ENCODE results near the gene HDAC9.

The HDAC9 gene

DNA sequence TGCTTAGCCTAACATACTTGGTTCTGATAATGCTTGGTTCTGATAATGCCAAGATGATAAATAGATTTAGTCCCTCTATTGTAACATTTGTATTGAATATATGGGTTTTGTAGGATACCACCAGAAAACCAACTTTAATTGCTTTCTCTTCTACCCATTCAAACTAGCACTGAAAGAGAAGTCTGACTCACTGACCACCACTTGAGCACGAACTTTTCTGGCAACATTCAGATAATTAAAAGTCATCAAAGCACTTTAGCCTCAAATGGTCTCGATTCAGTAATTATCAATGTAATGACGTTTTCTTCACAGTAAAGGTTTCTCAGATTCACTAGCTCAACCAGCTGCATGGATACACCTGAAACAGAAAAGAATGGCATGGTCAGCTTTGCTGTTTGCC, 63.0 kb downstream of the HDAC9 start:
- H3K4me2 ChIP-seq (ENCODE audit: low read depth, low read length, poor library complexity, severe bottlenecking): no peak overlapping the region
- no peaks in the 10 kb centered on the region for H3K9me2 ChIP-seq (replicated peaks; ENCODE audit: low read depth, low read length)
- no peaks in the 10 kb centered on the region; the same call in 1 of the 2 replicates for H3K36me3 ChIP-seq (ENCODE audit: insufficient read depth, low read length)
- H3K9me3 ChIP-seq (ENCODE audit: insufficient read depth, low read depth, low read length): no peaks in the 10 kb centered on the region
- H3K4me1 ChIP-seq (ENCODE audit: insufficient read depth, low read length, poor library complexity, severe bottlenecking): peaks cover 9% of the 10 kb centered on the region
- no peaks in the 10 kb centered on the region for H4K20me1 ChIP-seq (ENCODE audit: insufficient read depth, low read length, poor library complexity, severe bottlenecking)
- H3K4me3 ChIP-seq (ENCODE audit: low read length, poor library complexity, severe bottlenecking): no peak overlapping the region
- H3K9ac ChIP-seq (ENCODE audit: low read depth, low read length, poor library complexity, severe bottlenecking): no peak overlapping the region
- no peaks in the 10 kb centered on the region for H3F3A ChIP-seq (ENCODE audit: low read depth)
- no peak overlapping the region for H2AFZ ChIP-seq (ENCODE audit: low read length)
- TF ChIP-seq, protein P1, sequence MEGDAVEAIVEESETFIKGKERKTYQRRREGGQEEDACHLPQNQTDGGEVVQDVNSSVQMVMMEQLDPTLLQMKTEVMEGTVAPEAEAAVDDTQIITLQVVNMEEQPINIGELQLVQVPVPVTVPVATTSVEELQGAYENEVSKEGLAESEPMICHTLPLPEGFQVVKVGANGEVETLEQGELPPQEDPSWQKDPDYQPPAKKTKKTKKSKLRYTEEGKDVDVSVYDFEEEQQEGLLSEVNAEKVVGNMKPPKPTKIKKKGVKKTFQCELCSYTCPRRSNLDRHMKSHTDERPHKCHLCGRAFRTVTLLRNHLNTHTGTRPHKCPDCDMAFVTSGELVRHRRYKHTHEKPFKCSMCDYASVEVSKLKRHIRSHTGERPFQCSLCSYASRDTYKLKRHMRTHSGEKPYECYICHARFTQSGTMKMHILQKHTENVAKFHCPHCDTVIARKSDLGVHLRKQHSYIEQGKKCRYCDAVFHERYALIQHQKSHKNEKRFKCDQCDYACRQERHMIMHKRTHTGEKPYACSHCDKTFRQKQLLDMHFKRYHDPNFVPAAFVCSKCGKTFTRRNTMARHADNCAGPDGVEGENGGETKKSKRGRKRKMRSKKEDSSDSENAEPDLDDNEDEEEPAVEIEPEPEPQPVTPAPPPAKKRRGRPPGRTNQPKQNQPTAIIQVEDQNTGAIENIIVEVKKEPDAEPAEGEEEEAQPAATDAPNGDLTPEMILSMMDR (conservative IDR thresholded peaks at IDR 0.05; ENCODE audit: low read length): no peak
- no peak for TF ChIP-seq EZH2phosphoT487 (IDR thresholded peaks at IDR 0.05; ENCODE audit: borderline replicate concordance)
- peaks cover 26% of the 10 kb centered on the region; the same call in 1 of the 2 replicates for H3K79me2 ChIP-seq (ENCODE audit: insufficient read depth, low read length)
- H3K27me3 ChIP-seq (ENCODE audit: insufficient read depth, low read length, poor library complexity, severe bottlenecking): no peaks in the 10 kb centered on the region

DNA sequence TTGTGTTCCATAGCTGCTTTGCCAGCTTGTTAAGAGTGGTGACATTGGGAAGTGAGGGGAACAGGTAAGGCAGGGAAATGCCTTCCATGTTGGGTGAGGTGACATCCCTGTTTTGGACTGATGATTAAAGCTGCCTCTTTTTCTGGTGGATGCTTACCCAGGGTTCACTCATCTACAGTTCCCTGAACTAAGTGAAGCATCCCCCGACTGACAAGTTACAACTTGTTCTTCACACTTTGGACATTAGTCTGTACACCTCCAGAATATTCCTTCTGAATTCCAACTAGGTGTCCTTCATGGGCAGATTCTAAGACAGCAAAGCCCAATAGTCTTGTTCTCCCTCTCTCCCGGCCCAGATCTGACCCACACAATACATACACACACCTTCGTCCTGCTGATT, 63.4 kb downstream of the HDAC9 start:
- Histone ChIP-seq H3K36me3 (ENCODE audit: insufficient read depth, low read length) (no peaks in the 10 kb centered on the region; the same call in 1 of the 2 replicates), H3K9me3 (ENCODE audit: insufficient read depth, low read depth, low read length) (no peaks in the 10 kb centered on the region), H3K9ac (ENCODE audit: low read depth, low read length, poor library complexity, severe bottlenecking) (no peak overlapping the region), H2AFZ (ENCODE audit: low read length) (no peak overlapping the region), H3K79me2 (ENCODE audit: insufficient read depth, low read length) (peaks cover 22% of the 10 kb centered on the region; the same call in 1 of the 2 replicates), H3K4me2 (ENCODE audit: low read depth, low read length, poor library complexity, severe bottlenecking) (no peak overlapping the region), H3K9me2 (replicated peaks; ENCODE audit: low read depth, low read length) (no peaks in the 10 kb centered on the region), H4K20me1 (ENCODE audit: insufficient read depth, low read length, poor library complexity, severe bottlenecking) (no peaks in the 10 kb centered on the region), H3K4me1 (ENCODE audit: insufficient read depth, low read length, poor library complexity, severe bottlenecking) (peaks cover 5% of the 10 kb centered on the region), H3F3A (ENCODE audit: low read depth) (no peaks in the 10 kb centered on the region), H3K4me3 (ENCODE audit: low read length, poor library complexity, severe bottlenecking) (no peak overlapping the region), H3K27me3 (ENCODE audit: insufficient read depth, low read length, poor library complexity, severe bottlenecking) (no peaks in the 10 kb centered on the region)
- TF ChIP-seq, protein P1 (conservative IDR thresholded peaks at IDR 0.05; ENCODE audit: low read length): no peak
- no peak for TF ChIP-seq EZH2phosphoT487 (IDR thresholded peaks at IDR 0.05; ENCODE audit: borderline replicate concordance)

DNA sequence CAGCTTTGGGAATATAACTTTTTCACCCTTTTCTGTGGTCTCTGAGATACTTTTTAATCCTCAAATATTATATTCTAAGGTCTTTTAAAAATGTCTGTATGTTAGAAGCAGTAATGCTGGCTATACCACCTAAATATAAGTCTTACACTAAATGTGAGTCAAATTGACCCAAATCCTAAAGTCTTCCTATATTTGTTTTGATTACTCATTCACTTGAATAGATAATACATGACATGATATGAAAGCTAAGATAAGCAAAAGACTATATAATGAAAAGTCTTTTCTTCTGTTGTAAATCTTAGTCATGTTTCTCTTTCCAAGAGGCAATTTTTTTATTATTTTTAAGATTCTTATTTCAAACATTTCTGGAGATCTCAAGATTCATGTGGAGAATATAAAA, 64.2 kb downstream of the HDAC9 start:
- Histone ChIP-seq H3K79me2 (ENCODE audit: insufficient read depth, low read length) (peaks cover 18% of the 10 kb centered on the region; the same call in 1 of the 2 replicates), H3K4me2 (ENCODE audit: low read depth, low read length, poor library complexity, severe bottlenecking) (no peak overlapping the region), H4K20me1 (ENCODE audit: insufficient read depth, low read length, poor library complexity, severe bottlenecking) (no peaks in the 10 kb centered on the region), H3K4me1 (ENCODE audit: insufficient read depth, low read length, poor library complexity, severe bottlenecking) (peaks cover 4% of the 10 kb centered on the region), H2AFZ (ENCODE audit: low read length) (no peak overlapping the region), H3F3A (ENCODE audit: low read depth) (no peaks in the 10 kb centered on the region), H3K9me3 (ENCODE audit: insufficient read depth, low read depth, low read length) (no peaks in the 10 kb centered on the region), H3K4me3 (ENCODE audit: low read length, poor library complexity, severe bottlenecking) (no peak overlapping the region), H3K36me3 (ENCODE audit: insufficient read depth, low read length) (no peaks in the 10 kb centered on the region; the same call in 1 of the 2 replicates), H3K9ac (ENCODE audit: low read depth, low read length, poor library complexity, severe bottlenecking) (no peak overlapping the region), H3K27me3 (ENCODE audit: insufficient read depth, low read length, poor library complexity, severe bottlenecking) (no peaks in the 10 kb centered on the region), H3K9me2 (replicated peaks; ENCODE audit: low read depth, low read length) (no peaks in the 10 kb centered on the region)
- TF ChIP-seq EZH2phosphoT487 (IDR thresholded peaks at IDR 0.05; ENCODE audit: borderline replicate concordance): no peak
- TF ChIP-seq, protein P1 (conservative IDR thresholded peaks at IDR 0.05; ENCODE audit: low read length): no peak

Data from Loucy (cell line).